Measurements from ENCODE around the gene ZNF492. TPM values are rescaled to one million over a fixed set of nuclear protein-coding genes. Genes with fewer than 3 reads are reported as not detected.

The ZNF492 gene
- total and polyA plus RNA-seq, 10 of the 15 experiments (the other 5 are each of a cell fraction or from before 2014, with no cell fraction given), result not detected

GRCh38 chr19:22601906-22602630, 32.1 kb upstream of the ZNF492 start:
- Histone ChIP-seq H3K4me3 (no peak overlapping the region), H3K27me3 (replicated peaks in 1 of 2; ENCODE audit: control insufficient read depth in 2 of 2, insufficient read depth in 2 of 2, low read length in 1 of 2) (no peaks in the 10 kb centered on the region), H4K20me1 (ENCODE audit: control insufficient read depth, insufficient read depth) (no peaks in the 10 kb centered on the region), H3K9me3 (replicated peaks; ENCODE audit: control insufficient read depth, insufficient read depth, low read length) (no peaks in the 10 kb centered on the region; the same call in 2 of the 3 replicates), H3K27ac (ENCODE audit: control insufficient read depth, insufficient read depth) (no peak overlapping the region), H2AFZ (ENCODE audit: control insufficient read depth, low read depth, low read length) (no peak overlapping the region), H3K36me3 (ENCODE audit: control insufficient read depth in 2 of 2, insufficient read depth in 2 of 2, low read length in 1 of 2) (no peaks in the 10 kb centered on the region), H3K9ac (ENCODE audit: control insufficient read depth, insufficient read depth, low read length) (no peak overlapping the region), H3K4me1 (ENCODE audit: control insufficient read depth, insufficient read depth, low read length) (no peaks in the 10 kb centered on the region), H3K4me2 (ENCODE audit: control insufficient read depth, insufficient read depth) (no peak overlapping the region), H3K79me2 (ENCODE audit: control insufficient read depth, insufficient read depth, low read length) (no peaks in the 10 kb centered on the region)
- RAD21 ChIA-PET (ENCODE audit: unreplicated experiment), result no interaction called here
- CTCF ChIA-PET, result no interaction called here
- in situ Hi-C loops (cut with MboI), result no loop called here
- 66% methylated on average over 9 of the region's 12 CpGs for WGBS (ENCODE audit: insufficient coverage, insufficient replicate concordance, low lambda C conversion rate, missing lambda C conversion rate)
- no peak for FAIRE-seq
- no TSS peak for BruUV-seq (replicated peaks)
- TF ChIP-seq E4F1 (IDR thresholded peaks at IDR 0.05; ENCODE audit: borderline replicate concordance, partially characterized antibody) (no peak), RB1 (IDR thresholded peaks at IDR 0.05; ENCODE audit: borderline replicate concordance) (no peak), TCF3 (IDR thresholded peaks at IDR 0.05; ENCODE audit: borderline replicate concordance, insufficient read depth, low read depth, low read length) (no peak), NFYA (IDR thresholded peaks at IDR 0.05; ENCODE audit: borderline replicate concordance, low read depth, low read length) (no peak), ZNF274 (IDR thresholded peaks at IDR 0.05; ENCODE audit: insufficient read depth, insufficient read length) (no peak), ZNF207 (IDR thresholded peaks at IDR 0.05; ENCODE audit: borderline replicate concordance) (no peak), BCLAF1 (IDR thresholded peaks at IDR 0.05) (no peak), CREB1 (IDR thresholded peaks at IDR 0.05; ENCODE audit: low read depth) (no peak), TCF12 (IDR thresholded peaks at IDR 0.05; ENCODE audit: low read depth, low read length) (no peak)
- POLR2A ChIA-PET, result no interaction called here
- no peak for ATAC-seq
- intact Hi-C loops (cut with micrococcal nuclease; ENCODE audit: unreplicated experiment), result no loop called here
- SMC1A ChIA-PET (ENCODE audit: uncharacterized antibody, unreplicated experiment), result no interaction called here
- DNase-seq (ENCODE audit: low read depth, low spot score), result no peak
